IMR-90 (cell line): ENCODE results near the gene EPS15. TPM values are rescaled to one million over a fixed set of nuclear protein-coding genes. Genes with fewer than 3 reads are reported as not detected.

ENCODE experiments used
- ATAC-seq: fragments of 200-7000 bp; cut with Tn5 transposase; 2 replicates; pipeline ENCODE4 v1.9.1; 2020; ENCODE audit warnings: low read depth, mild to moderate bottlenecking, moderate library complexity
- BruUV-seq: library from RNA; stranded (reverse); fragments of 400-500 nt; replicated peaks from 2 replicates; lab custom pipeline; 2021; lab: Mats Ljungman, UMichigan
- CTCF ChIA-PET: fragments of 300-600 bp; formaldehyde crosslinking; extraction: SDS; loops from one replicate; lab custom pipeline; 2021; ENCODE audit warnings: antibody characterized with exemption; lab: Yijun Ruan, JAX
- POLR2A ChIA-PET: fragments of 300-600 bp; sonication (Branson Sonifier 250); formaldehyde crosslinking; loops from one replicate; lab custom pipeline; 2022; ENCODE audit warnings: antibody characterized with exemption; ENCODE audit not compliant: unreplicated experiment; lab: Charles Lee
- DNase-seq: peaks from one replicate; pipeline ENCODE4 v3.0.0; 2013
- H2AFZ ChIP-seq: replicated peaks from 2 replicates; pipeline ENCODE3; 2013; ENCODE audit warnings: low read length, mild to moderate bottlenecking; ENCODE audit not compliant: poor library complexity
- H2AK5ac ChIP-seq: 2 replicates; pipeline ENCODE4 v1.6.1; 2013; ENCODE audit warnings: low read depth, low read length, inconsistent platforms
- H2AK9ac ChIP-seq: replicated peaks from 2 replicates; pipeline ENCODE3; 2013; ENCODE audit warnings: mild to moderate bottlenecking, low read depth, low read length, moderate library complexity; ENCODE audit not compliant: poor library complexity
- H2BK120ac ChIP-seq: 2 replicates; pipeline ENCODE4 v1.6.1; 2013; ENCODE audit warnings: low read depth, low read length, inconsistent platforms
- H2BK15ac ChIP-seq: 3 replicates; pipeline ENCODE4 v1.6.1; 2013; ENCODE audit warnings: low read depth, low read length, inconsistent platforms
- H2BK20ac ChIP-seq: 2 replicates; pipeline ENCODE4 v1.6.1; 2013; ENCODE audit warnings: low read depth, mild to moderate bottlenecking, inconsistent platforms, low read length, moderate library complexity
- H2BK5ac ChIP-seq: 2 replicates; pipeline ENCODE4 v1.6.1; 2013; ENCODE audit warnings: mild to moderate bottlenecking, low read depth, low read length, inconsistent platforms; ENCODE audit not compliant: poor library complexity, severe bottlenecking
- H3K14ac ChIP-seq: replicated peaks from 2 replicates; pipeline ENCODE4 v1.6.1; 2013; ENCODE audit warnings: low read depth, low read length, inconsistent platforms
- H3K18ac ChIP-seq: 2 replicates; pipeline ENCODE4 v1.6.1; 2013; ENCODE audit warnings: low read depth, low read length, control low read depth
- H3K23ac ChIP-seq: 2 replicates; pipeline ENCODE4 v1.6.1; 2013; ENCODE audit warnings: low read depth, low read length, inconsistent platforms
- H3K27ac ChIP-seq: 2 replicates; pipeline ENCODE4 v1.5.1; 2013; ENCODE audit warnings: mild to moderate bottlenecking, control low read depth, low read length; ENCODE audit not compliant: insufficient read depth
- H3K27me3 ChIP-seq: 2 replicates; pipeline ENCODE4 v1.6.1; 2013; ENCODE audit warnings: low read length; ENCODE audit not compliant: control insufficient read depth, insufficient read depth
- H3K36me3 ChIP-seq: 2 replicates; pipeline ENCODE4 v1.6.1; 2013; ENCODE audit warnings: low read length, mixed read lengths; ENCODE audit not compliant: control insufficient read depth, insufficient read depth
- H3K4ac ChIP-seq: 2 replicates; pipeline ENCODE4 v1.6.1; 2013; ENCODE audit warnings: low read depth, low read length, inconsistent platforms
- H3K4me1 ChIP-seq: 2 replicates; pipeline ENCODE4 v1.6.1; 2013; ENCODE audit warnings: low read length, mixed read lengths; ENCODE audit not compliant: control insufficient read depth, insufficient read depth
- H3K4me2 ChIP-seq: 2 replicates; pipeline ENCODE4 v1.6.1; 2013; ENCODE audit warnings: low read depth, mild to moderate bottlenecking, control low read depth, low read length, moderate library complexity
- H3K4me3 ChIP-seq: 2 replicates; pipeline ENCODE4 v1.5.1; 2013; ENCODE audit warnings: low read depth, mild to moderate bottlenecking, control low read depth, low read length, moderate library complexity; ENCODE audit not compliant: insufficient read depth
- H3K56ac ChIP-seq: 2 replicates; pipeline ENCODE4 v1.6.1; 2013; ENCODE audit warnings: low read length, inconsistent platforms; ENCODE audit not compliant: insufficient read depth; ENCODE audit errors: extremely low read depth
- H3K79me1 ChIP-seq, 2 experiments: 2 replicates each; pipeline ENCODE4 v1.6.1; 2013; ENCODE audit warnings: low read length in 2 of 2, inconsistent platforms in 1 of 2, low read depth in 1 of 2
- H3K9ac ChIP-seq: 2 replicates; pipeline ENCODE4 v1.6.1; 2013; ENCODE audit warnings: low read depth, low read length, control low read depth
- H3K9me1 ChIP-seq: 2 replicates; pipeline ENCODE4 v1.6.1; 2013; ENCODE audit warnings: low read length, inconsistent platforms; ENCODE audit not compliant: insufficient read depth
- H3K9me3 ChIP-seq: 2 replicates; pipeline ENCODE4 v1.6.1; 2013; ENCODE audit warnings: low read length; ENCODE audit not compliant: control insufficient read depth, insufficient read depth
- H4K20me1 ChIP-seq: 2 replicates; pipeline ENCODE4 v1.6.1; 2013; ENCODE audit warnings: low read length, inconsistent platforms; ENCODE audit not compliant: insufficient read depth
- H4K5ac ChIP-seq: 2 replicates; pipeline ENCODE4 v1.6.1; 2013; ENCODE audit warnings: mild to moderate bottlenecking, low read depth, low read length, control low read depth
- H4K8ac ChIP-seq, 2 experiments: 2 replicates each; pipeline ENCODE4 v1.6.1; 2013; ENCODE audit warnings: low read depth in 2 of 2, low read length in 2 of 2, control low read depth in 1 of 2, inconsistent platforms in 1 of 2
- H4K91ac ChIP-seq: 2 replicates; pipeline ENCODE4 v1.6.1; 2013; ENCODE audit warnings: low read depth, low read length, inconsistent platforms; ENCODE audit not compliant: insufficient read depth
- BHLHE40 ChIP-seq: fragments of 150-350 bp; IDR thresholded peaks from 2 replicates; pipeline ENCODE4 v1.6.1; 2016; ENCODE audit warnings: mild to moderate bottlenecking, low read depth, low read length
- CHD1 ChIP-seq: IDR thresholded peaks from 2 replicates; pipeline ENCODE4 v1.6.1; 2012; ENCODE audit warnings: low read depth, low read length, improper control_type of control experiment
- CTCF ChIP-seq: conservative IDR thresholded peaks from 2 replicates; pipeline ENCODE4 v1.5.1; 2012; ENCODE audit warnings: mild to moderate bottlenecking, low read depth, low read length, improper control_type of control experiment
- FOS ChIP-seq: fragments of 150-350 bp; IDR thresholded peaks from 2 replicates; pipeline ENCODE4 v1.6.1; 2016; ENCODE audit warnings: low read depth, low read length
- MAFK ChIP-seq: IDR thresholded peaks from 2 replicates; pipeline ENCODE4 v1.6.1; 2012; ENCODE audit warnings: low read depth, low read length, improper control_type of control experiment
- MAZ ChIP-seq: IDR thresholded peaks from 2 replicates; pipeline ENCODE4 v1.6.1; 2012; ENCODE audit warnings: low read depth, mild to moderate bottlenecking, low read length, improper control_type of control experiment, moderate library complexity, borderline replicate concordance
- NFE2L2 ChIP-seq: fragments of 150-350 bp; IDR thresholded peaks from 2 replicates; pipeline ENCODE4 v1.6.1; 2016; ENCODE audit warnings: low read depth, mild to moderate bottlenecking, low read length
- POLR2A ChIP-seq: IDR thresholded peaks from 2 replicates; pipeline ENCODE4 v1.6.1; 2012; ENCODE audit warnings: mild to moderate bottlenecking, low read depth, low read length
- RAD21 ChIP-seq: IDR thresholded peaks from 2 replicates; pipeline ENCODE4 v1.6.1; 2012; ENCODE audit warnings: low read length, improper control_type of control experiment
- RCOR1 ChIP-seq: IDR thresholded peaks from 2 replicates; pipeline ENCODE4 v1.6.1; 2012; ENCODE audit warnings: mild to moderate bottlenecking, low read length, improper control_type of control experiment; ENCODE audit not compliant: insufficient replicate concordance
- RFX5 ChIP-seq: IDR thresholded peaks from 2 replicates; pipeline ENCODE4 v1.8.0; 2012; ENCODE audit warnings: low read depth, mild to moderate bottlenecking, low read length, moderate library complexity
- SMC3 ChIP-seq: fragments of 150-350 bp; IDR thresholded peaks from 2 replicates; pipeline ENCODE4 v1.6.1; 2016; ENCODE audit warnings: low read depth, mild to moderate bottlenecking, antibody characterized with exemption, low read length, moderate library complexity
- USF2 ChIP-seq: fragments of 150-350 bp; IDR thresholded peaks from 2 replicates; pipeline ENCODE4 v1.6.1; 2017; ENCODE audit warnings: mild to moderate bottlenecking, antibody characterized with exemption, low read length, low read depth
- WGBS, 2 experiments: methylation state at CpG; one replicate each; pipeline versions ENCODE4 v1.1.5 to v1.1.7; 2013; ENCODE audit warnings: missing lambda C conversion rate in 2 of 2; ENCODE audit not compliant: insufficient read length in 1 of 2; ENCODE audit errors: extremely low coverage in 2 of 2; 5-methylcytosine and 5-hydroxymethylcytosine counted together
- dilution Hi-C: fragments of 300-500 bp; cut with HindIII; formaldehyde crosslinking; loops from one replicate; pipeline ENCODE4 v1.14.3; 2018; ENCODE audit warnings: low sequenced_read_pairs; ENCODE audit not compliant: unreplicated experiment
- in situ Hi-C: fragments of 300-500 bp; cut with MboI; formaldehyde crosslinking; loops from 3 replicates; pipeline ENCODE4 v1.14.3; 2019; ENCODE audit warnings: low sequenced_read_pairs, inconsistent platforms, mixed read lengths
- intact Hi-C: fragments of 100-400 bp; cut with micrococcal nuclease; formaldehyde crosslinking; loops from 2 replicates; pipeline ENCODE4 v1.10.0; 2022
- polyA plus RNA-seq, 3 experiments: library from polyadenylated mRNA; depleted of rRNA; stranded (reverse); fragments of >200 nt; gene quantifications; 2 replicates each; pipeline ENCODE4 v1.2.3, GENCODE V29; 2012; ENCODE audit warnings: low replicate concordance in 1 of 3
- total RNA-seq: library from RNA; depleted of rRNA; stranded (reverse); fragments of >200 nt; gene quantifications from 2 replicates; pipeline ENCODE4 v1.2.3, GENCODE V29; 2012
- TF ChIP-seq, protein P1 (sequence below): fragments of 150-350 bp; IDR thresholded peaks from 2 replicates; pipeline ENCODE4 v1.6.1; 2016; ENCODE audit warnings: low read depth, mild to moderate bottlenecking, low read length, moderate library complexity, borderline replicate concordance

The EPS15 gene
- total and polyA plus RNA-seq, 2 of the 4 experiments (the other 2 are of a cell fraction), result 17.6 to 38.0 TPM

GRCh38 chr1:51427438-51427837 is 91.6 kb downstream of the EPS15 start:
- Histone ChIP-seq H3K18ac (no peak overlapping the region), H2BK120ac (no peak overlapping the region), H3K9me3 (no peaks in the 10 kb centered on the region), H2AK9ac (no peak overlapping the region), H2BK15ac (no peak overlapping the region), H2BK5ac (no peak overlapping the region), H3K27ac (no peak overlapping the region), H4K5ac (no peak overlapping the region), H3K4ac (no peak overlapping the region), H2AFZ (no peak overlapping the region), H2BK20ac (no peak overlapping the region), H4K8ac (no peak overlapping the region), H3K4me1 (peaks cover 8% of the 10 kb centered on the region), H3K79me1 (peaks cover 0 to 12% of the 10 kb centered on the region in 2 experiments; a peak in 3 of 4 replicates), H3K9ac (no peak overlapping the region), H3K27me3 (no peaks in the 10 kb centered on the region), H3K4me3 (no peak overlapping the region), H3K23ac (no peak overlapping the region), H4K91ac (no peak overlapping the region), H3K4me2 (no peak overlapping the region), H3K36me3 (peaks cover 4% of the 10 kb centered on the region; the same call in 1 of the 2 replicates), H2AK5ac (no peak overlapping the region), H3K9me1 (no peaks in the 10 kb centered on the region), H4K20me1 (no peaks in the 10 kb centered on the region), H3K56ac (no peak overlapping the region), H3K14ac (no peak overlapping the region)
- dilution Hi-C loops (no loop called here), in situ Hi-C loops (no loop called here), intact Hi-C loops (loop anchor here (5.0 to 10.0 kb wide), 2 partner anchors 35 to 163 kb away; no protein-coding TSS in a partner anchor)
- ChIA-PET CTCF (interaction anchor here (0.6 kb wide), 1 partner anchor 97 kb away, joined by 3 read pairs; no protein-coding TSS in a partner anchor), POLR2A (no interaction called here)
- TF ChIP-seq MAZ, result no peak
- no peak for TF ChIP-seq CTCF
- no peak for TF ChIP-seq NFE2L2
- no peak for TF ChIP-seq FOS
- TF ChIP-seq CHD1, result no peak
- no peak for TF ChIP-seq USF2
- no peak for TF ChIP-seq RCOR1
- TF ChIP-seq SMC3, result no peak
- no peak for TF ChIP-seq BHLHE40
- no peak for TF ChIP-seq POLR2A
- TF ChIP-seq RFX5, result no peak
- TF ChIP-seq MAFK, result no peak
- no peak for TF ChIP-seq RAD21
- TF ChIP-seq, protein P1, sequence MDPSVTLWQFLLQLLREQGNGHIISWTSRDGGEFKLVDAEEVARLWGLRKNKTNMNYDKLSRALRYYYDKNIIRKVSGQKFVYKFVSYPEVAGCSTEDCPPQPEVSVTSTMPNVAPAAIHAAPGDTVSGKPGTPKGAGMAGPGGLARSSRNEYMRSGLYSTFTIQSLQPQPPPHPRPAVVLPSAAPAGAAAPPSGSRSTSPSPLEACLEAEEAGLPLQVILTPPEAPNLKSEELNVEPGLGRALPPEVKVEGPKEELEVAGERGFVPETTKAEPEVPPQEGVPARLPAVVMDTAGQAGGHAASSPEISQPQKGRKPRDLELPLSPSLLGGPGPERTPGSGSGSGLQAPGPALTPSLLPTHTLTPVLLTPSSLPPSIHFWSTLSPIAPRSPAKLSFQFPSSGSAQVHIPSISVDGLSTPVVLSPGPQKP, result no peak
- WGBS, 2 experiments, result no CpG with 5 or more reads among the region's 1 CpG
- no TSS peak for BruUV-seq
- ATAC-seq, result no peak
- DNase-seq, result no peak
